Neural progenitor cell (in vitro differentiated cells): Measurements from ENCODE around the gene ARHGEF2. TPM values are rescaled to one million over a fixed set of nuclear protein-coding genes. Genes with fewer than 3 reads are reported as not detected.

ENCODE experiments used
- DNase-seq: peaks from one replicate; pipeline ENCODE4 v3.0.0-alpha.2; 2016; ENCODE audit warnings: low spot score
- H2AFZ ChIP-seq: fragments of 200-600 bp; sonication (generic); replicated peaks from 2 replicates; pipeline ENCODE4 v1.6.1; 2016; ENCODE audit warnings: antibody characterized with exemption
- H3F3A ChIP-seq: fragments of 200-600 bp; sonication (generic); 2 replicates; pipeline ENCODE4 v1.6.1; 2016; ENCODE audit warnings: antibody characterized with exemption, low read depth
- H3K27ac ChIP-seq: fragments of 200-600 bp; sonication (generic); 2 replicates; pipeline ENCODE4 v1.5.1; 2016; ENCODE audit warnings: mild to moderate bottlenecking
- H3K27me3 ChIP-seq: fragments of 200-600 bp; sonication (generic); 2 replicates; pipeline ENCODE4 v1.6.1; 2016; ENCODE audit warnings: mild to moderate bottlenecking, moderate library complexity
- H3K36me3 ChIP-seq: fragments of 200-600 bp; sonication (generic); 2 replicates; pipeline ENCODE4 v1.5.1; 2016
- H3K4me1 ChIP-seq: fragments of 200-600 bp; sonication (generic); 2 replicates; pipeline ENCODE4 v1.6.1; 2016; ENCODE audit warnings: mixed run types
- H3K4me2 ChIP-seq: fragments of 200-600 bp; sonication (generic); 2 replicates; pipeline ENCODE4 v1.6.1; 2016
- H3K4me3 ChIP-seq: fragments of 200-600 bp; sonication (generic); 2 replicates; pipeline ENCODE4 v1.5.1; 2016
- H3K79me2 ChIP-seq: fragments of 200-600 bp; sonication (generic); 2 replicates; pipeline ENCODE4 v1.6.1; 2016; ENCODE audit warnings: low read depth
- H3K9ac ChIP-seq: fragments of 200-600 bp; sonication (generic); 2 replicates; pipeline ENCODE4 v1.6.1; 2016
- H3K9me3 ChIP-seq: fragments of 200-600 bp; sonication (generic); 2 replicates; pipeline ENCODE4 v1.5.1; 2016; ENCODE audit warnings: low read depth
- H4K20me1 ChIP-seq: fragments of 200-600 bp; sonication (generic); 2 replicates; pipeline ENCODE4 v1.6.1; 2016; ENCODE audit warnings: low read depth
- H3K27ac Mint-ChIP-seq: 3 replicates; pipeline ENCODE4 v1.8.0; 2021; ENCODE audit warnings: mixed read lengths
- H3K27me3 Mint-ChIP-seq: 2 replicates; pipeline ENCODE4 v1.8.0; 2022; ENCODE audit warnings: low read depth, mild to moderate bottlenecking, inconsistent platforms, moderate library complexity, mixed read lengths; ENCODE audit not compliant: insufficient read depth
- H3K36me3 Mint-ChIP-seq: 3 replicates; pipeline ENCODE4 v1.8.0; 2021; ENCODE audit warnings: mixed read lengths
- H3K4me1 Mint-ChIP-seq: 3 replicates; pipeline ENCODE4 v1.8.0; 2021; ENCODE audit warnings: mixed read lengths
- H3K4me3 Mint-ChIP-seq: 3 replicates; pipeline ENCODE4 v1.8.0; 2021; ENCODE audit warnings: mild to moderate bottlenecking, moderate library complexity, mixed read lengths
- H3K9me3 Mint-ChIP-seq: 3 replicates; pipeline ENCODE4 v1.8.0; 2020; ENCODE audit warnings: mixed read lengths
- EZH2 ChIP-seq: fragments of 200-600 bp; sonication (generic); IDR thresholded peaks from 2 replicates; pipeline ENCODE4 v1.6.1; 2017; ENCODE audit warnings: antibody characterized with exemption, mild to moderate bottlenecking, moderate library complexity
- EZH2phosphoT487 ChIP-seq: fragments of 200-600 bp; sonication (generic); IDR thresholded peaks from 2 replicates; pipeline ENCODE4 v1.6.1; 2017; ENCODE audit warnings: antibody characterized with exemption
- total RNA-seq: library from RNA; depleted of rRNA; stranded (reverse); fragments of >200 nt; gene quantifications from 2 replicates; pipeline ENCODE4 v1.2.3, GENCODE V29; 2015; ENCODE audit warnings: low replicate concordance
- TF ChIP-seq, protein P1 (sequence below): fragments of 200-600 bp; sonication (generic); IDR thresholded peaks from 2 replicates; pipeline ENCODE4 v1.5.1; 2017; ENCODE audit warnings: antibody characterized with exemption, mild to moderate bottlenecking

Gene ARHGEF2
- total RNA-seq, 1 donor from 2014 or later, result 79.7 TPM

DNA sequence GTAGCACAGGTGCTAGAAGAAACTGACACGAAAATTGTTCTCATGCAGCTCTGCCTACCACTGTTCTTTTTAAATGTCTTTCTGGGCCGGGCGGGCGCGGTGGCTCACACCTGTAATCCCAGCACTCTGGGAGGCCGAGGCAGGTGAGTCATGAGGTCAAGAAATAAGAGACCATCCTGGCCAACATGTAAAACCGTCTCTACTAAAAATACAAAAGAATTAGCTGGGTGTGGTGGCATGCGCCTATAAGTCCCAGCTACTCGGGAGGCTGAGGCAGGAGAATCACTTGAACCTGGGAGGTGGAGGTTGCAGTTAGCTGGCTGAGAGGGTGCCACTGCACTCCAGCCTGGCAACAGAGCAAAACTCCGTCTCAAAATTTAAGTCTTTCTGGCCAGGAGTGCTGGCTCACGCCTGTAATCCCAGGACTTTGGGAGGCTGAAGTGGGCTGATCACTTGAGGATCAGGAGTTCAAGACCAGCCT lies 66.3 kb downstream of the ARHGEF2 start:
- TF ChIP-seq EZH2phosphoT487, result no peak
- TF ChIP-seq, protein P1, sequence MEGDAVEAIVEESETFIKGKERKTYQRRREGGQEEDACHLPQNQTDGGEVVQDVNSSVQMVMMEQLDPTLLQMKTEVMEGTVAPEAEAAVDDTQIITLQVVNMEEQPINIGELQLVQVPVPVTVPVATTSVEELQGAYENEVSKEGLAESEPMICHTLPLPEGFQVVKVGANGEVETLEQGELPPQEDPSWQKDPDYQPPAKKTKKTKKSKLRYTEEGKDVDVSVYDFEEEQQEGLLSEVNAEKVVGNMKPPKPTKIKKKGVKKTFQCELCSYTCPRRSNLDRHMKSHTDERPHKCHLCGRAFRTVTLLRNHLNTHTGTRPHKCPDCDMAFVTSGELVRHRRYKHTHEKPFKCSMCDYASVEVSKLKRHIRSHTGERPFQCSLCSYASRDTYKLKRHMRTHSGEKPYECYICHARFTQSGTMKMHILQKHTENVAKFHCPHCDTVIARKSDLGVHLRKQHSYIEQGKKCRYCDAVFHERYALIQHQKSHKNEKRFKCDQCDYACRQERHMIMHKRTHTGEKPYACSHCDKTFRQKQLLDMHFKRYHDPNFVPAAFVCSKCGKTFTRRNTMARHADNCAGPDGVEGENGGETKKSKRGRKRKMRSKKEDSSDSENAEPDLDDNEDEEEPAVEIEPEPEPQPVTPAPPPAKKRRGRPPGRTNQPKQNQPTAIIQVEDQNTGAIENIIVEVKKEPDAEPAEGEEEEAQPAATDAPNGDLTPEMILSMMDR, result no peak
- no peak for TF ChIP-seq EZH2
- Histone ChIP-seq H3K27me3 (no peaks in the 10 kb centered on the region), H3K4me3 (no peak overlapping the region), H3K27ac (peak overlapping the region; percentile 51), H3F3A (peaks cover 66% of the 10 kb centered on the region), H3K4me2 (no peak overlapping the region), H3K36me3 (peaks cover 17% of the 10 kb centered on the region), H3K9ac (no peak overlapping the region), H2AFZ (no peak overlapping the region), H3K4me1 (no peaks in the 10 kb centered on the region), H4K20me1 (no peaks in the 10 kb centered on the region), H3K9me3 (no peaks in the 10 kb centered on the region), H3K79me2 (peaks cover 28% of the 10 kb centered on the region)
- H3K27ac Mint-ChIP-seq, result peak overlapping the region; percentile 57
- no peak for DNase-seq
- H3K27me3 Mint-ChIP-seq, result peaks cover 4% of the 10 kb centered on the region
- H3K4me3 Mint-ChIP-seq, result peak overlapping the region; percentile 95
- no peaks in the 10 kb centered on the region for H3K9me3 Mint-ChIP-seq
- peaks cover 17% of the 10 kb centered on the region for H3K4me1 Mint-ChIP-seq
- H3K36me3 Mint-ChIP-seq, result peaks cover 28% of the 10 kb centered on the region

DNA sequence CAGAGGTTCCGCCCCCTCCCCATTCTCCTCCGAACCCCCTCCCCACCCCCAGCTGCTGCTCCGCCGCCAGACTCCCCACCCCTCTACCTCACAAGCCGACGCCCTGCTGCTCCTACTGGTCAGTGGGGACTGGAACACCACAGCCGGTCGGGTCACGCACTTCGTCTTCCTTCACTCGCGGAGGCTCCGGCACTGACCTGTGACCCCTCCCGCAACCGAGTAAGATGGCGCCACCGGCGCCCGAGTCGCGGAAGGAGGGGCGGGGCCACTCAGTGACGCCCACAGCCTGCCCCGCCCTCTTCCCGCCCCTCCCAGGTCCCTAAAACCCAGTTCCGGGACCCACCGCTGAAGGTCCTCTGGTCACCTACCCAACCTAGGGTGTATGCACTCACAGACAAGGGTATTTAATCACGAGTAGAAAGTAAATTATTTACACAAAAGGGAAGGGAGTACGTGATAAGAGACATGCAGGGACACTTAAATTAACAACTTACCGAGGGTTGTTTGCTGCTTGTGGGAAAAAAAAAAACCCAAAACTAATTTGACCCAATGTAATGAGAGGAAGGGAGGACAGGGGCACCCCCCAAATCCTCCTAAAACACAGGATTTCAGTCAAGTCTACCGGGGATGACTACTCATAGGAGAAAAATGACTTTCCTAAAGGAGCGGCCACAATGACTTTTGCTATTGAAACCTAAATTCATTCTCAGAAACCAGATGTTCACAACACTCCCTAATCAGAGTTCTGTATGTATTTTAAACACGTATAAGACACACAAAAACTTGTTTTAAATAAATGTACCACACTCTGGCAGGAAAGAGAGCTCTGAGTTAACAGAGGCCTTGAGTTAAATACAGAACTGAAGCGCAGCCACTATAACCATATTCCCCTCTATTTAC lies 66.9 kb downstream of the ARHGEF2 start, which contains the start of gene RIT1:
Gene RIT1 (minus strand): TSS at position 194 of the 900 bp plus-strand sequence. CDS start 588 bp downstream, outside the sequence.
- no peaks in the 10 kb centered on the region for H3K9me3 Mint-ChIP-seq
- peak within 1 kb of the TSS; percentile 81 for H3K27ac Mint-ChIP-seq
- H4K20me1 ChIP-seq, result no peaks in the 10 kb centered on the region
- H2AFZ ChIP-seq, result peak within 1 kb of the TSS; percentile 66
- H3K36me3 ChIP-seq, result peaks cover 10% of the 10 kb centered on the region
- peak within 1 kb of the TSS; percentile 84 for H3K4me2 ChIP-seq
- peak within 1 kb of the TSS; percentile 95 for H3K4me3 Mint-ChIP-seq
- H3K4me1 ChIP-seq, result no peaks in the 10 kb centered on the region
- no peaks in the 10 kb centered on the region for H3K9me3 ChIP-seq
- peaks cover 21% of the 10 kb centered on the region for H3K36me3 Mint-ChIP-seq
- TF ChIP-seq, protein P1, result peak; percentile 3
- no peak for TF ChIP-seq EZH2phosphoT487
- no peak for TF ChIP-seq EZH2
- peaks cover 59% of the 10 kb centered on the region for H3F3A ChIP-seq
- H3K27ac ChIP-seq, result peak within 1 kb of the TSS; percentile 51
- H3K27me3 ChIP-seq, result no peaks in the 10 kb centered on the region
- H3K4me1 Mint-ChIP-seq, result peaks cover 17% of the 10 kb centered on the region
- peak within 1 kb of the TSS; percentile 87 for H3K4me3 ChIP-seq
- H3K9ac ChIP-seq, result peak within 1 kb of the TSS; percentile 39
- H3K79me2 ChIP-seq, result peaks cover 28% of the 10 kb centered on the region
- peak; percentile 95 for DNase-seq
- H3K27me3 Mint-ChIP-seq, result peaks cover 4% of the 10 kb centered on the region

DNA sequence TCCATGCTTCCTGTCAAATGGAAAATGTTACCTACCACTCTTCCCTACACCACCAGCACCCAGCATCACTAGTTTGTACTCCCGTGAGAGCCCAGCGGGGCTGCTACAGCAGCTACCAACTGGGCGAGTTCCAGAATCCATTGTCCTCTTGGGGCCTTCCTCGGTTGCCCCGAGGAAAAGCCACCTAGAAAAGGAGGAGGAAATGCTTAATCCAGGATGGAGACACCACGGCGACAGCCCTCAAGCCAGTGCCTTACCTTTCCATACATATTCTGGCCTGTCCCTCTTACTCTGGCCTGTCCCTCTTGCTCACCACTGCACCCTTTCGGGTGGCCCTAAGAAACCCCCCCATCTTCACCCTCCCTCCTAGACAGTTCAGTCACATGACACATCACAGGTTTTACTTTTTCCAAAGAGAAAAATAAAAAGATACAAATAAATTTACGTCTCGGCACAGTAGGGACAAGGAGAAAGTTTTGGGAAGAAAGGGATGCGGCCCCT lies 67.7 kb downstream of the ARHGEF2 start:
- H2AFZ ChIP-seq, result peak overlapping the region; percentile 66

More for the DNA sequence above, 67.7 kb downstream of the ARHGEF2 start:
- Mint-ChIP-seq H3K4me1 (peaks cover 17% of the 10 kb centered on the region), H3K27me3 (peaks cover 4% of the 10 kb centered on the region), H3K4me3 (peak overlapping the region; percentile 95), H3K27ac (peak overlapping the region; percentile 81), H3K9me3 (no peaks in the 10 kb centered on the region), H3K36me3 (peaks cover 17% of the 10 kb centered on the region)
- TF ChIP-seq, protein P1, result peak; percentile 26
- no peak for TF ChIP-seq EZH2
- Histone ChIP-seq H3K9ac (peak overlapping the region; percentile 39), H3F3A (peaks cover 51% of the 10 kb centered on the region), H3K4me3 (peak overlapping the region; percentile 87), H3K27me3 (no peaks in the 10 kb centered on the region), H3K27ac (no peak overlapping the region), H3K79me2 (peaks cover 28% of the 10 kb centered on the region), H3K4me1 (no peaks in the 10 kb centered on the region), H3K36me3 (peaks cover 9% of the 10 kb centered on the region), H4K20me1 (no peaks in the 10 kb centered on the region), H3K4me2 (peak overlapping the region; percentile 84), H3K9me3 (no peaks in the 10 kb centered on the region)
- DNase-seq, result peak; percentile 49
